ENCODE results near the gene CHPF2. TPM values are rescaled to one million over a fixed set of nuclear protein-coding genes. Genes with fewer than 3 reads are reported as not detected.

Gene CHPF2
- total RNA-seq, 1 donor from 2014 or later = 25.0 TPM

GRCh38 chr7:151226875-151227782 is 5.2 kb upstream of the CHPF2 start, which contains the start of gene ABCF2:
ABCF2 (minus strand) TSS chr7:151227205; CDS start chr7:151226458, 747 bp downstream.
- H3K4me3 ChIP-seq (ENCODE audit: low read depth, low read length) = peak within 1 kb of the TSS; percentile 64
- H3K36me3 ChIP-seq (ENCODE audit: control insufficient read depth, insufficient read depth, low read length) = peaks cover 21% of the 10 kb centered on the region
- no peak for FAIRE-seq
- peak; percentile 95 for DNase-seq (ENCODE audit: low read depth)
- no peaks in the 10 kb centered on the region for H3K27me3 ChIP-seq (ENCODE audit: control insufficient read depth, insufficient read depth, low read length)
- TF ChIP-seq, protein P1, sequence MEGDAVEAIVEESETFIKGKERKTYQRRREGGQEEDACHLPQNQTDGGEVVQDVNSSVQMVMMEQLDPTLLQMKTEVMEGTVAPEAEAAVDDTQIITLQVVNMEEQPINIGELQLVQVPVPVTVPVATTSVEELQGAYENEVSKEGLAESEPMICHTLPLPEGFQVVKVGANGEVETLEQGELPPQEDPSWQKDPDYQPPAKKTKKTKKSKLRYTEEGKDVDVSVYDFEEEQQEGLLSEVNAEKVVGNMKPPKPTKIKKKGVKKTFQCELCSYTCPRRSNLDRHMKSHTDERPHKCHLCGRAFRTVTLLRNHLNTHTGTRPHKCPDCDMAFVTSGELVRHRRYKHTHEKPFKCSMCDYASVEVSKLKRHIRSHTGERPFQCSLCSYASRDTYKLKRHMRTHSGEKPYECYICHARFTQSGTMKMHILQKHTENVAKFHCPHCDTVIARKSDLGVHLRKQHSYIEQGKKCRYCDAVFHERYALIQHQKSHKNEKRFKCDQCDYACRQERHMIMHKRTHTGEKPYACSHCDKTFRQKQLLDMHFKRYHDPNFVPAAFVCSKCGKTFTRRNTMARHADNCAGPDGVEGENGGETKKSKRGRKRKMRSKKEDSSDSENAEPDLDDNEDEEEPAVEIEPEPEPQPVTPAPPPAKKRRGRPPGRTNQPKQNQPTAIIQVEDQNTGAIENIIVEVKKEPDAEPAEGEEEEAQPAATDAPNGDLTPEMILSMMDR (IDR thresholded peaks at IDR 0.05; ENCODE audit: insufficient read depth, low read length, severe bottlenecking) = no peak

DNA sequence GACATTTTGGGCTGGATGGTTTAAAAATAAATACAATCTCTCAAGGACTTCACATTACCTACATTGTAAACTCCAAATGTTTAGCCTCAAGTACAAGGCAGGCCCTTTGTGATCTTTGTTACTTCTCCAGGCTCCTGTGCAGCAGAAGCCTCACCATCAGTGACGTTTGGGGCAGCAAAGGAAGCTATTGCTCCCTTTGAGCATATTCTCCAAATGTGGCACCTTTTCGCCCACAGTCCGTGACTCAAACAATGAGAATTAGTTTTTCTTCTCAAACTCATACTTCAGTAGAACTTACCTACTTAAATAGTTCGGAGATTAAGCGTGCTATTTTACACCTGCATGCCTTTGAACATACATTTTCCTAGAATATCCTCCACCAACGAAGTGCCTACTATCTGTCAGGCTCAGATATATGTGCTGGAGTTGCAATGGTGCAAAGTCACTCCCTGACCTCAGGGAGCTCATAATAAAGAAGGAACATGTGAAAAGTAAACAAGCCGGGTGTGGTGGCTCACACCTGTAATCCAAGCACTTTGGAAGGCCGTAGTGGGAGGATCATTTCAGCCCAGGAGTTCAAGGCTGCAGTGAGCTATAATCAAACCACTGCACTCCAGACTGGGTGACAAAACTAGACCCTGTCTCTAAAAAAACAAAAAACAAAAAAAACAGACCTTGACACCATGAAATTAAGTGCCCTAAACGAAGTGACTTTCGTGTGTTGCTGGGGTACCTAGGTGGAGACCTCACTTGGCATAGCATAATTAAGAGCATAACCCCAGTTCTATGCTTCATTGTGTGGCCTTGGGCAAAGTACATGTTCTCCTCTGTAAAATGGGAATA is 4.0 kb upstream of the CHPF2 start:
- peak overlapping the region; percentile 64 for H3K4me3 ChIP-seq (ENCODE audit: low read depth, low read length)
- peaks cover 12% of the 10 kb centered on the region for H3K36me3 ChIP-seq (ENCODE audit: control insufficient read depth, insufficient read depth, low read length)
- no peaks in the 10 kb centered on the region for H3K27me3 ChIP-seq (ENCODE audit: control insufficient read depth, insufficient read depth, low read length)
- TF ChIP-seq, protein P1 (IDR thresholded peaks at IDR 0.05; ENCODE audit: insufficient read depth, low read length, severe bottlenecking) = no peak
- DNase-seq (ENCODE audit: low read depth) (peak; percentile 7), FAIRE-seq (no peak)

- Histone ChIP-seq H3K27me3 (ENCODE audit: control insufficient read depth, insufficient read depth, low read length) (no peaks in the 10 kb centered on the region), H3K4me3 (ENCODE audit: low read depth, low read length) (no peak overlapping the region), H3K36me3 (ENCODE audit: control insufficient read depth, insufficient read depth, low read length) (peaks cover 4% of the 10 kb centered on the region)
- FAIRE-seq (no peak), DNase-seq (ENCODE audit: low read depth) (no peak)
- TF ChIP-seq, protein P1 (IDR thresholded peaks at IDR 0.05; ENCODE audit: insufficient read depth, low read length, severe bottlenecking) = no peak
Observed at GRCh38 chr7:151229249-151229648, 3.0 kb upstream of the CHPF2 start.

DNA sequence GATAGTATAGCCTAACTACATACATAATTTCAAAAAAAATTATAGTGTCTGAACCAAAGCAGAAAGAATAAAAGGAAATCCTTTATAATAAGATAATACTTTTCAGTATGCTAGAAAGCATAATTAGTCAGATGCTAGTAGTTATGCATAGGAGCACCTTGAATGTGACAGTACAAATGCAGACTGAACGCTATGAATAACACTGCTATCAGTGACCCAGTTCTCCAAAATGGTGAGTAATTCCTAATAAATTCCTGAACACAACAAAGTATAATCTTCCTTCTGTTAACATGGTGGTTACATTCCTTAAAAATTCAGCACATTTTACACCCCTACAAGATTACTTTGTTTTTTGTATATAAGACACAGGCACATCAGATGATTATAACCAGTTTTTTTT is 1.2 kb upstream of the CHPF2 start:
- no peak for FAIRE-seq
- TF ChIP-seq, protein P1 (IDR thresholded peaks at IDR 0.05; ENCODE audit: insufficient read depth, low read length, severe bottlenecking) = no peak
- Histone ChIP-seq H3K4me3 (ENCODE audit: low read depth, low read length) (no peak overlapping the region), H3K27me3 (ENCODE audit: control insufficient read depth, insufficient read depth, low read length) (no peaks in the 10 kb centered on the region), H3K36me3 (ENCODE audit: control insufficient read depth, insufficient read depth, low read length) (peaks cover 10% of the 10 kb centered on the region)
- no peak for DNase-seq (ENCODE audit: low read depth)

GRCh38 chr7:151232917-151233701 is 826 bp downstream of the CHPF2 start:
- H3K27me3 ChIP-seq (ENCODE audit: control insufficient read depth, insufficient read depth, low read length) = no peaks in the 10 kb centered on the region
- H3K4me3 ChIP-seq (ENCODE audit: low read depth, low read length) = peak overlapping the region; percentile 90
- DNase-seq (ENCODE audit: low read depth) = peak; percentile 82
- FAIRE-seq = no peak
- TF ChIP-seq, protein P1 (IDR thresholded peaks at IDR 0.05; ENCODE audit: insufficient read depth, low read length, severe bottlenecking) = no peak
- peaks cover 16% of the 10 kb centered on the region for H3K36me3 ChIP-seq (ENCODE audit: control insufficient read depth, insufficient read depth, low read length)

Data from bronchial epithelial cell (primary cell).